GM12865 (cell line): Measurements from ENCODE around the gene LRIF1.

Source experiments
- DNase-seq: peaks from one replicate; pipeline ENCODE4 v3.0.0; 2010; ENCODE audit warnings: low read depth
- H3K4me3 ChIP-seq: 2 replicates; pipeline ENCODE4 v1.5.1; 2011; ENCODE audit warnings: mild to moderate bottlenecking, low read depth, low read length, control low read depth
- CTCF ChIP-seq: IDR thresholded peaks from 2 replicates; pipeline ENCODE4 v1.5.1; 2011; ENCODE audit warnings: low read length, control low read depth, low read depth, inconsistent platforms; ENCODE audit not compliant: insufficient read depth; ENCODE audit errors: missing control alignments

LRIF1 gene

GRCh38 chr1:110928191-110928590 is 35.5 kb downstream of the LRIF1 start:
- TF ChIP-seq CTCF = no peak
- DNase-seq = no peak
- no peak overlapping the region for H3K4me3 ChIP-seq

DNA sequence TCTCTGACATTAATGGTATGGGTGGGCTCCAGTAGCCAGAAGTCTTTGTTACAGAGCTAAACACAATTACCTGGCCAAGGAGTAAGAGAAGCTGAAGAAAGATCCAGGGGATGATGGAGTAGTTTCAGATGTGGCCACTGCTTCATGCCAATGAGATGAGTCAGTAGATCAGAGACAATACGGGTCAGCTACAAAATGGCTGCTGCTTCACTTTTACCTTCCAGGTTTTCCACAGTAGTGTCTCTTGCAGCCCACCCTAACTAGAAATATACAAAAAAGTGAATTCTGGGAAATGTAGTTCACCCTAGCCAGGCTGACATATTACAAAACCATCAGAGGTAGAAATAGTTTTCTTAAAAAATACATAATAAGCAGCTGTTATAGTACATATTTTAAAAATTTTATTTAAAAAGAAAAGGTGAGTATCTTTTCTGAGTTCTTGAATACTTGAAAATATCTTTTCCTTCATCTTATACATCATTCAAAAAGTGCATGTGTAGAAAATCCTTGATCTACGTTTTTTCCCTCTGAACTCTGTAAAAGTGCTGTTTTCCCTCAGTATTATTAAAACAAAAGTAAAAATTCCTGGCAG is 36.1 kb downstream of the LRIF1 start:
- TF ChIP-seq CTCF = no peak
- no peak for DNase-seq
- no peak overlapping the region for H3K4me3 ChIP-seq

GRCh38 chr1:110921953-110922352 is 41.8 kb downstream of the LRIF1 start:
- DNase-seq = no peak
- no peak overlapping the region for H3K4me3 ChIP-seq
- TF ChIP-seq CTCF = no peak

- DNase-seq = no peak
- no peak for TF ChIP-seq CTCF
- H3K4me3 ChIP-seq = no peak overlapping the region
Observed at GRCh38 chr1:110918016-110918415, 45.7 kb downstream of the LRIF1 start.

- TF ChIP-seq CTCF = no peak
- peak; percentile 68 for DNase-seq
- H3K4me3 ChIP-seq = peak overlapping the region; percentile 33
Observed at GRCh38 chr1:110916669-110917306, 46.9 kb downstream of the LRIF1 start.

DNA sequence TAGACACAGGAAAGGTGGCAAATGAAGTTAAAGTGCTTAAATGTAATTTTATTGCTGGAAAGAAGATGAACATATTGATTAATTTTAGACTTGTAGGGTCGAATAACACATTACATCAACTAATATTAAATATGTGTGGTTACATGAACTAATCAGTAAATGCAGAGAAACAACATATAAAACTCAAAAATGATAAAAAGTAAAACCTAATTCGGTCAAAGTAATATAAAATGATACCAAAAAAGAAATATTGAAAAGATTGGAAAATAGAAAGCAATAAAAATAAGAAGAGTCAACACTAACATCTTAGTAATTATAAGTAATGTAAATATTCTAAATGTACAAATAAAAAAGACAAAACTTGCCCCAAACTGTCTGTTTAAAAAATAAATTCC is 47.5 kb downstream of the LRIF1 start:
- H3K4me3 ChIP-seq = peak overlapping the region; percentile 33
- DNase-seq = no peak
- TF ChIP-seq CTCF = no peak

- no peak for DNase-seq
- TF ChIP-seq CTCF = no peak
- no peak overlapping the region for H3K4me3 ChIP-seq
Observed at GRCh38 chr1:110915804-110916203, 47.9 kb downstream of the LRIF1 start.
